OCI-LY7 (cell line): ENCODE measurements around the gene DPYD.

Source experiments
- CTCF ChIP-seq: fragments of 200-600 bp; sonication (generic); conservative IDR thresholded peaks from 2 replicates; pipeline ENCODE4 v1.5.1; 2014; ENCODE audit warnings: mild to moderate bottlenecking, antibody characterized with exemption, low read length, moderate library complexity, mixed read lengths
- EZH2phosphoT487 ChIP-seq: fragments of 200-600 bp; sonication (generic); IDR thresholded peaks from 2 replicates; pipeline ENCODE4 v1.6.1; 2018; ENCODE audit warnings: low read depth, borderline replicate concordance, mild to moderate bottlenecking, mixed run types, antibody characterized with exemption, low read length, moderate library complexity, mixed read lengths

DNA sequence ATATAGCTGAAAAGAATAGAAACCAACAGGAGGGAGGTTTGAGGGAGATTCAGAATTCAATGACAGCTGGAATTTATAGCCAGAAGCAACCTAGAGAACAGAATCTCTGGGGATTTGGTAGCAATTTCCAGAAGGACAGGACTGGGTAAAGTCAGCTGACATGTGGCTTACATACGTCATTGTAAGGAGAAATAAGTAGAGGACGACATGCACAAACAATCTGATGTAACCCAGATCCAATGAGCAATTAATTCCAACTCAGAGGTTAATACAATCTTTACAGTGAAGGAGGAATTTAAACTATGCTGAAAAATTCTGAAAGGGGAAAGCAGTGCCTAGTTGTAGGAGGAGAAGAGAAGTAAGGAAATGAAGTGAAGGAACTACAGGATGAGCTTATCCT lies 815.3 kb downstream of the DPYD start:
- no peak for TF ChIP-seq CTCF
- TF ChIP-seq EZH2phosphoT487 = no peak
